CD14-positive monocyte (primary cell): ENCODE measurements around the gene MAP3K19. TPM values are rescaled to one million over a fixed set of nuclear protein-coding genes. Genes with fewer than 3 reads are reported as not detected.

Experiments used
- DNase-seq, 3 donors: peaks; one replicate each; pipeline ENCODE4 v3.0.0-alpha.2; 2011 to 2022
- H2AFZ ChIP-seq: 2 replicates; pipeline ENCODE4 v1.6.0; 2012; ENCODE audit warnings: mild to moderate bottlenecking, low read depth, low read length, inconsistent platforms; ENCODE audit not compliant: insufficient read depth, poor library complexity, severe bottlenecking
- H3K27ac ChIP-seq, 2 donors: 1 replicate in 1 of 2; 2 replicates in 1 of 2; pipeline ENCODE4 v1.5.1; 2012 to 2013; ENCODE audit warnings: low read length in 2 of 2, control low read depth in 1 of 2, inconsistent platforms in 1 of 2, low read depth in 1 of 2, mild to moderate bottlenecking in 1 of 2
- H3K27me3 ChIP-seq, 2 donors: one replicate each; pipeline versions ENCODE4 v1.6.0 to v1.6.1; 2011 to 2013; ENCODE audit warnings: low read length in 2 of 2; ENCODE audit not compliant: control insufficient read depth in 2 of 2, insufficient read depth in 2 of 2
- H3K36me3 ChIP-seq, 2 donors: replicated peaks in 1 of 2; 1 replicate in 1 of 2; 2 replicates in 1 of 2; pipeline versions ENCODE4 v1.5.1 to v1.6.1; 2012 to 2013; ENCODE audit warnings: low read length in 2 of 2, control low read depth in 1 of 2, inconsistent platforms in 1 of 2, mild to moderate bottlenecking in 1 of 2; ENCODE audit not compliant: insufficient read depth in 2 of 2, control insufficient read depth in 1 of 2
- H3K4me1 ChIP-seq, 2 donors: 1 replicate in 1 of 2; 2 replicates in 1 of 2; pipeline versions ENCODE4 v1.5.1 to v1.6.1; 2012 to 2013; ENCODE audit warnings: low read length in 2 of 2, control low read depth in 1 of 2, inconsistent platforms in 1 of 2, mild to moderate bottlenecking in 1 of 2, moderate library complexity in 1 of 2; ENCODE audit not compliant: insufficient read depth in 2 of 2, control insufficient read depth in 1 of 2
- H3K4me2 ChIP-seq: replicated peaks from 2 replicates; pipeline ENCODE3; 2012; ENCODE audit warnings: low read length, moderate library complexity, mild to moderate bottlenecking; ENCODE audit not compliant: poor library complexity, severe bottlenecking; ENCODE audit errors: extremely low read depth
- H3K4me3 ChIP-seq, 3 experiments: fragments of 200-600 bp in 1 of 3; sonication (generic) in 1 of 3; replicated peaks in 1 of 3; 1 replicate in 2 of 3; 2 replicates in 1 of 3; pipeline ENCODE4 v1.5.1; 2011 to 2013; ENCODE audit warnings: low read length in 3 of 3, mild to moderate bottlenecking in 3 of 3, control low read depth in 2 of 3, low read depth in 2 of 3, inconsistent platforms in 1 of 3, moderate library complexity in 1 of 3
- H3K79me2 ChIP-seq: 2 replicates; pipeline ENCODE4 v1.6.0; 2012; ENCODE audit warnings: mild to moderate bottlenecking, control low read depth, inconsistent platforms, low read length, moderate library complexity; ENCODE audit not compliant: insufficient read depth
- H3K9ac ChIP-seq: 2 replicates; pipeline ENCODE4 v1.6.0; 2017; ENCODE audit warnings: low read length, mild to moderate bottlenecking; ENCODE audit not compliant: insufficient read depth, poor library complexity, severe bottlenecking
- H3K9me3 ChIP-seq, 2 donors: replicated peaks in 1 of 2; 1 replicate in 1 of 2; 2 replicates in 1 of 2; pipeline versions ENCODE4 v1.5.1 to v1.6.1; 2012 to 2013; ENCODE audit warnings: low read length in 2 of 2, control low read depth in 1 of 2; ENCODE audit not compliant: control insufficient read depth in 1 of 2, insufficient read depth in 1 of 2
- H4K20me1 ChIP-seq: 2 replicates; pipeline ENCODE4 v1.6.0; 2012; ENCODE audit warnings: mild to moderate bottlenecking, low read length, control low read depth, moderate library complexity; ENCODE audit not compliant: insufficient read depth
- H3K27ac Mint-ChIP-seq, 7 donors: one replicate each; pipeline ENCODE4 v1.8.0; 2020; ENCODE audit warnings: mild to moderate bottlenecking in 7 of 7, mixed read lengths in 7 of 7, moderate library complexity in 6 of 7, inconsistent platforms in 2 of 7
- H3K27me3 Mint-ChIP-seq, 3 donors: one replicate each; pipeline ENCODE4 v1.8.0; 2021 to 2022; ENCODE audit warnings: low read depth in 3 of 3, mild to moderate bottlenecking in 3 of 3, mixed read lengths in 3 of 3, moderate library complexity in 3 of 3, inconsistent platforms in 1 of 3
- H3K36me3 Mint-ChIP-seq, 2 donors: one replicate each; pipeline ENCODE4 v1.8.0; 2020; ENCODE audit warnings: mixed read lengths in 2 of 2, inconsistent platforms in 1 of 2, mild to moderate bottlenecking in 1 of 2
- H3K4me1 Mint-ChIP-seq: one replicate; pipeline ENCODE4 v1.8.0; 2020; ENCODE audit warnings: mild to moderate bottlenecking, mixed read lengths
- H3K4me3 Mint-ChIP-seq, 2 donors: one replicate each; pipeline ENCODE4 v1.8.0; 2020; ENCODE audit warnings: mild to moderate bottlenecking in 2 of 2, mixed read lengths in 2 of 2, moderate library complexity in 1 of 2
- H3K9me3 Mint-ChIP-seq, 7 donors: one replicate each; pipeline ENCODE4 v1.8.0; 2020 to 2022; ENCODE audit warnings: mixed read lengths in 7 of 7, mild to moderate bottlenecking in 6 of 7, moderate library complexity in 6 of 7, inconsistent platforms in 2 of 7
- CTCF ChIP-seq: fragments of 200-600 bp; IDR thresholded peaks from one replicate; pipeline ENCODE4 v1.8.0; 2022; ENCODE audit warnings: antibody characterized with exemption, mild to moderate bottlenecking
- WGBS: methylation state at CpG from one replicate; pipeline ENCODE4 v1.1.5; 2013; ENCODE audit warnings: missing lambda C conversion rate; ENCODE audit not compliant: insufficient coverage; 5-methylcytosine and 5-hydroxymethylcytosine counted together
- intact Hi-C, 2 donors: fragments of 100-400 bp; cut with micrococcal nuclease; formaldehyde crosslinking; loops; one replicate each; pipeline versions ENCODE4 v1.15.0 to v1.15.1; 2023
- polyA plus RNA-seq, 3 donors: library from polyadenylated mRNA; depleted of rRNA in 1 of 3; unstranded in 2 of 3; stranded (reverse) in 1 of 3; fragments of 300-500 nt in 2 of 3; fragments of >200 nt in 1 of 3; fragmentation: Illumina TruSeq in 2 of 3; gene quantifications; 1 replicate in 2 of 3; 2 replicates in 1 of 3; pipeline ENCODE4 v1.2.3, GENCODE V29; 2012 to 2021

Gene MAP3K19
- polyA plus RNA-seq, 3 donors: not detected

GRCh38 chr2:135072125-135072997, 25.1 kb upstream of the MAP3K19 start:
- peaks cover 0 to 46% of the 10 kb centered on the region in 2 donors for H3K36me3 ChIP-seq
- H3K27ac ChIP-seq: no peak overlapping the region
- no peaks in the 10 kb centered on the region for H3K4me1 ChIP-seq
- H3K27me3 ChIP-seq: no peaks in the 10 kb centered on the region
- Mint-ChIP-seq H3K9me3 (peaks cover 23 to 52% (median 29%) of the 10 kb centered on the region in 7 donors), H3K4me1 (no peaks in the 10 kb centered on the region), H3K27ac (no peak overlapping the region), H3K4me3 (no peak overlapping the region), H3K27me3 (no peaks in the 10 kb centered on the region), H3K36me3 (peaks cover 36 to 63% of the 10 kb centered on the region in 2 donors)
- H4K20me1 ChIP-seq: peaks cover 10% of the 10 kb centered on the region
- H3K79me2 ChIP-seq: peaks cover 52% of the 10 kb centered on the region
- peaks cover 30 to 32% of the 10 kb centered on the region in 2 donors for H3K9me3 ChIP-seq
- H3K9ac ChIP-seq: no peak overlapping the region
- no peak for DNase-seq
- WGBS: 100% methylated on average over 1 of the region's 3 CpGs
- intact Hi-C loops: no loop called here
- TF ChIP-seq CTCF: no peak
- H3K4me3 ChIP-seq: no peak overlapping the region
- no peak overlapping the region for H2AFZ ChIP-seq
- H3K4me2 ChIP-seq: no peak overlapping the region

GRCh38 chr2:135066710-135067109, 19.5 kb upstream of the MAP3K19 start:
- peaks cover 46 to 76% of the 10 kb centered on the region in 2 donors for H3K36me3 Mint-ChIP-seq

More at GRCh38 chr2:135066710-135067109, 19.5 kb upstream of the MAP3K19 start:
- TF ChIP-seq CTCF: no peak
- H3K4me3 Mint-ChIP-seq: no peak overlapping the region
- Histone ChIP-seq H3K4me2 (no peak overlapping the region), H3K79me2 (peaks cover 86% of the 10 kb centered on the region), H3K27ac (no peak overlapping the region), H4K20me1 (peaks cover 43% of the 10 kb centered on the region), H3K9me3 (peaks cover 11 to 14% of the 10 kb centered on the region in 2 donors), H2AFZ (no peak overlapping the region), H3K4me1 (peaks cover 0 to 7% of the 10 kb centered on the region in 2 donors), H3K36me3 (peaks cover 12 to 57% of the 10 kb centered on the region in 2 donors), H3K9ac (no peak overlapping the region), H3K4me3 (no peak overlapping the region), H3K27me3 (no peaks in the 10 kb centered on the region)
- peak overlapping the region in 1 of 7 donors; percentile 7 for H3K27ac Mint-ChIP-seq
- no CpG with 5 or more reads among the region's 1 CpG for WGBS
- peaks cover 7% of the 10 kb centered on the region for H3K4me1 Mint-ChIP-seq
- no peaks in the 10 kb centered on the region for H3K27me3 Mint-ChIP-seq
- DNase-seq: no peak
- intact Hi-C loops: no loop called here
- H3K9me3 Mint-ChIP-seq: peaks cover 10 to 28% (median 19%) of the 10 kb centered on the region in 7 donors
